Type B pancreatic cell (in vitro differentiated cells): ENCODE results near the gene UBE3C. TPM values are rescaled to one million over a fixed set of nuclear protein-coding genes. Genes with fewer than 3 reads are reported as not detected.

Experiments
- DNase-seq: peaks from one replicate; pipeline ENCODE4 v3.0.0; 2021; ENCODE audit warnings: mixed read lengths; ENCODE audit not compliant: unreplicated experiment; ENCODE audit errors: extremely low spot score
- H3K27ac Mint-ChIP-seq: 2 replicates; pipeline ENCODE4 v1.8.0; 2021; ENCODE audit warnings: mild to moderate bottlenecking, mixed read lengths
- H3K27me3 Mint-ChIP-seq: 2 replicates; pipeline ENCODE4 v1.8.0; 2021; ENCODE audit warnings: mixed read lengths
- H3K36me3 Mint-ChIP-seq: 2 replicates; pipeline ENCODE4 v1.8.0; 2021; ENCODE audit warnings: mixed read lengths
- H3K4me1 Mint-ChIP-seq: one replicate; pipeline ENCODE4 v1.8.0; 2021; ENCODE audit warnings: mixed read lengths; ENCODE audit not compliant: unreplicated experiment
- H3K4me3 Mint-ChIP-seq: 2 replicates; pipeline ENCODE4 v1.8.0; 2021; ENCODE audit warnings: mild to moderate bottlenecking, mixed read lengths
- H3K9me3 Mint-ChIP-seq: 2 replicates; pipeline ENCODE4 v1.8.0; 2021; ENCODE audit warnings: mixed read lengths
- CTCF ChIP-seq: fragments of 200-600 bp; sonication (generic); conservative IDR thresholded peaks from 2 replicates; pipeline ENCODE4 v1.5.0; 2021; ENCODE audit warnings: antibody characterized with exemption, mild to moderate bottlenecking
- total RNA-seq: library from RNA; stranded (reverse); gene quantifications from 2 replicates; pipeline ENCODE4 v1.2.1, GENCODE V29; 2021; ENCODE audit warnings: low replicate concordance

UBE3C gene
- total RNA-seq, 1 donor from 2014 or later = 51.6 TPM

- H3K4me3 Mint-ChIP-seq = no peak overlapping the region
- DNase-seq = no peak
- H3K27me3 Mint-ChIP-seq = no peaks in the 10 kb centered on the region
- no peaks in the 10 kb centered on the region for H3K9me3 Mint-ChIP-seq
- H3K36me3 Mint-ChIP-seq = peaks cover 49% of the 10 kb centered on the region
- TF ChIP-seq CTCF = no peak
- H3K4me1 Mint-ChIP-seq = no peaks in the 10 kb centered on the region
- H3K27ac Mint-ChIP-seq = no peak overlapping the region
Observed at GRCh38 chr7:157194948-157195347, 56.2 kb downstream of the UBE3C start.

- Mint-ChIP-seq H3K27ac (no peak overlapping the region), H3K4me1 (no peaks in the 10 kb centered on the region), H3K36me3 (peaks cover 49% of the 10 kb centered on the region), H3K9me3 (no peaks in the 10 kb centered on the region), H3K27me3 (no peaks in the 10 kb centered on the region), H3K4me3 (no peak overlapping the region)
- no peak for DNase-seq
- TF ChIP-seq CTCF = no peak
Observed at GRCh38 chr7:157195868-157196267, 57.1 kb downstream of the UBE3C start.

- Mint-ChIP-seq H3K36me3 (peaks cover 32% of the 10 kb centered on the region), H3K27me3 (no peaks in the 10 kb centered on the region), H3K27ac (no peak overlapping the region), H3K9me3 (no peaks in the 10 kb centered on the region), H3K4me1 (no peaks in the 10 kb centered on the region), H3K4me3 (no peak overlapping the region)
- TF ChIP-seq CTCF = no peak
- DNase-seq = no peak
Observed at GRCh38 chr7:157204134-157204533, 65.4 kb downstream of the UBE3C start.

DNA sequence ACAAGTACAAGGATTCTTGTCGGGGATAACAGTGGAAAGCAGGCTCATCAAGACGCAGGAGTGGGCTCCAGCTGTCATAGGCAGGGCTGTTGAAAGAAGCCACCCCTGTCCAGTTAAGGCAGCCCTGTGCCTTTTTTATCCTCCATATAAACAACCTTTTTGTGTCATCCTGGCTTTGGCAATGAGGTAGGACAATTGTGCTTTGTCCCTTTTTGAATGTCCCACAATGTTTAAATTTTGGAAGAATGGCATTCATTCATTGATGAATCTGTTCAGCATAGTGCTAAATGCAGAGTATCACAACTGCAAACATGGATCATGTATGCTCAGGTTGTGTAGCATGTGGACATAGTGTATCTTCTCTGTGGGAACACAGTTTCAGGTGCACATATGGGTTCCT lies 66.7 kb downstream of the UBE3C start:
- H3K27me3 Mint-ChIP-seq = no peaks in the 10 kb centered on the region
- no peak for DNase-seq
- no peaks in the 10 kb centered on the region for H3K4me1 Mint-ChIP-seq
- H3K9me3 Mint-ChIP-seq = no peaks in the 10 kb centered on the region
- TF ChIP-seq CTCF = no peak
- H3K4me3 Mint-ChIP-seq = no peak overlapping the region
- peaks cover 32% of the 10 kb centered on the region for H3K36me3 Mint-ChIP-seq
- H3K27ac Mint-ChIP-seq = no peak overlapping the region

DNA sequence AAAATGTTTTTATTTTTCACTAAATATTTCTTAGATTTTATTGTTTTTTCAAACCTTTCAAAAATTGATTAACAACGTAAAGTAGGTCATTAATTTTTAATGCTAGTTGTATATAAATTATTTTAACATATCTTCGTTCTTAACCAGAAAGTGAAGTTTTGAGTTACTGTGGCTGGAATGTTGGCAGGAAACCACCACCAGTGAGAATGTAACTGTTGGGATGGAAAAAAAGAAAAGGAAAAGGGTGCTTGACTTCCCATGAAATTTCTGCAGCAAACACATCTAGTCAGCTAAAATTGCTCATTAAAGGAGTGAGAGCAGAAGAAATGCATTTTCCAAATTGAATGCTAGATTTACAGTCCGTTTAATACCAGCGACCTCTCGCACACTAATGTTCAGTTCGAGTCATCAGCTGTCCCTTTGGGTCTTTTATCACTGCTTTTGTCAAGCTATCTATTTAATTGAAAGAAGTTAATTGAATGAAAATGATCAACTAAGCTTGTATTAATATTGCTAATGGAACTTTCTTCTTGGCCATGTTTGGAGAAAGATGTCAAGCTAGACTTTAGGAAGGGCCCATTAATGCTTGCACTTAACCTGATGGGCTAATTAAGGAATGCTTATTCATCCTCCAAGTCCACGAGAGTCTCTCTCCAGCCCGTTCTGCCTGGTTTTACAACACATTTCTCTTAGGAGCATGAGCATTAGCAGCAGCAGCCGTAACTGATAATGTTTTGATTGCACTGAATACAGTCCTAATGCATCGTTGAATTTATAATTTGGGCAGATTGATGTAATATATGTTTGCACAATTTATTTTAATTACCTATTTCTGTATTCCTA lies 70.1 kb downstream of the UBE3C start:
- no peak for DNase-seq
- peaks cover 27% of the 10 kb centered on the region for H3K36me3 Mint-ChIP-seq
- no peak overlapping the region for H3K4me3 Mint-ChIP-seq
- H3K27ac Mint-ChIP-seq = no peak overlapping the region
- H3K9me3 Mint-ChIP-seq = no peaks in the 10 kb centered on the region
- no peaks in the 10 kb centered on the region for H3K27me3 Mint-ChIP-seq
- no peak for TF ChIP-seq CTCF
- no peaks in the 10 kb centered on the region for H3K4me1 Mint-ChIP-seq
